Testis (tissue), 2 donors: ENCODE results near the gene CLPSL2.
"Not testable (repeated sequence)": the region's sequence is repeated elsewhere in the genome, so short reads cannot be mapped to it uniquely, and the experiment has no call there.

Experiments used
- POLR2A ChIP-seq: fragments of 450-650 bp; IDR thresholded peaks from one replicate; pipeline ENCODE4 v1.6.1; 2017; ENCODE audit warnings: antibody characterized with exemption, mild to moderate bottlenecking, moderate library complexity
- TF ChIP-seq, protein P1 (sequence below), 3 experiments: fragments of 450-650 bp in 2 of 3; fragments of 200-600 bp in 1 of 3; sonication (generic) in 1 of 3; IDR thresholded peaks; one replicate each; pipeline ENCODE4 v1.5.1; 2016 to 2019; ENCODE audit warnings: antibody characterized with exemption in 3 of 3, mild to moderate bottlenecking in 2 of 3, moderate library complexity in 1 of 3

DNA sequence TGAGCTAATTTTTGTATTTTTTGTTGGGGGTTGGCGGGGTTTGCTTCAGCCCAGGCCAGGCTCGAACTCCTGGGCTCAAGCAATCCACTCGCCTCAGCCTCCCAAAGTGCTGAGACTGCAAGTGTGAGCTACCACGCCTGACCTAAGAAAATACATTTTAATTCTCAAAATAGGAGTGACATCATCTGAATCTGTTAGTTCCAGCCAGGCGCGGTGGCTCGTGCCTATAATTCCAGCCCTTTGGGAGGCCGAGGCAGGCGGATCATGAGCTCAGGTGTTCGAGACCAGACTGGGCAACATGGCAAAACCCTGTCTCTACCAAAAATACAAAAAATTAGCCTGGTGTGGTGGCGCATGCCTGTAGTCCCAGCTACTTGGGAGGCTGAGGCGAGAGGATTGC lies 42.1 kb upstream of the CLPSL2 start:
- TF ChIP-seq, protein P1, sequence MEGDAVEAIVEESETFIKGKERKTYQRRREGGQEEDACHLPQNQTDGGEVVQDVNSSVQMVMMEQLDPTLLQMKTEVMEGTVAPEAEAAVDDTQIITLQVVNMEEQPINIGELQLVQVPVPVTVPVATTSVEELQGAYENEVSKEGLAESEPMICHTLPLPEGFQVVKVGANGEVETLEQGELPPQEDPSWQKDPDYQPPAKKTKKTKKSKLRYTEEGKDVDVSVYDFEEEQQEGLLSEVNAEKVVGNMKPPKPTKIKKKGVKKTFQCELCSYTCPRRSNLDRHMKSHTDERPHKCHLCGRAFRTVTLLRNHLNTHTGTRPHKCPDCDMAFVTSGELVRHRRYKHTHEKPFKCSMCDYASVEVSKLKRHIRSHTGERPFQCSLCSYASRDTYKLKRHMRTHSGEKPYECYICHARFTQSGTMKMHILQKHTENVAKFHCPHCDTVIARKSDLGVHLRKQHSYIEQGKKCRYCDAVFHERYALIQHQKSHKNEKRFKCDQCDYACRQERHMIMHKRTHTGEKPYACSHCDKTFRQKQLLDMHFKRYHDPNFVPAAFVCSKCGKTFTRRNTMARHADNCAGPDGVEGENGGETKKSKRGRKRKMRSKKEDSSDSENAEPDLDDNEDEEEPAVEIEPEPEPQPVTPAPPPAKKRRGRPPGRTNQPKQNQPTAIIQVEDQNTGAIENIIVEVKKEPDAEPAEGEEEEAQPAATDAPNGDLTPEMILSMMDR (IDR thresholded peaks at IDR 0.05), result not testable (repeated sequence)
- TF ChIP-seq POLR2A, result not testable (repeated sequence)
